ENCODE results near the gene ANXA4. TPM values are rescaled to one million over a fixed set of nuclear protein-coding genes. Genes with fewer than 3 reads are reported as not detected.

ANXA4 gene
- total RNA-seq, 3 donors from 2014 or later (not counting 1 experiment from before 2014, with no cell fraction given): 44.6 to 63.6 (median 55.8) TPM

DNA sequence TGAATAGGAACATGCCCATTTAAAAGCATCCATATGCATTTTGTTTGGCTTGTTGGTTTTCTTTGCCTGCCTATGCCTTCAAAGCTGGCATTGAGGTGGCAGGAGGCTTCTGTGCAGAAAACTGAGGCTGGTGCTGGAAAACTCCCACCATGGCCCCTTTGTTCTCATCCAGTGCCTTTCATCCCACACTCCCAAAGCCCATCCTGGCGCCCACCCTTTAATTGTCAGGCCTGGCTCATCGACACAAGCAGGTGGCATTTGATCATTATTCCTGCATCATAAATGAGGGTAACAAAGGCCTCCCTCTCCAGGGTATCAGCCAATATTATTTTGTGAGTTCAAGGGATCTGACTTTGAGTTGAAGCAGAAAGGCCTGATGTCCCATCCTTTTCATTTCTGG, 24.7 kb upstream of the ANXA4 start:
- no peaks in the 10 kb centered on the region for H3K27me3 ChIP-seq (ENCODE audit: control insufficient read depth, insufficient read depth, low read length)
- Mint-ChIP-seq H3K9me3 (no peaks in the 10 kb centered on the region), H3K4me1 (peaks cover 6 to 7% of the 10 kb centered on the region in 2 donors), H3K27ac (no peak overlapping the region), H3K36me3 (no peaks in the 10 kb centered on the region), H3K27me3 (ENCODE audit: low read depth in 2 of 2) (no peaks in the 10 kb centered on the region), H3K4me3 (no peak overlapping the region)
- no peak overlapping the region for H3K4me3 ChIP-seq (ENCODE audit: low read length)
- H3K27ac ChIP-seq (ENCODE audit: low read length): no peak overlapping the region
- TF ChIP-seq, protein P1, sequence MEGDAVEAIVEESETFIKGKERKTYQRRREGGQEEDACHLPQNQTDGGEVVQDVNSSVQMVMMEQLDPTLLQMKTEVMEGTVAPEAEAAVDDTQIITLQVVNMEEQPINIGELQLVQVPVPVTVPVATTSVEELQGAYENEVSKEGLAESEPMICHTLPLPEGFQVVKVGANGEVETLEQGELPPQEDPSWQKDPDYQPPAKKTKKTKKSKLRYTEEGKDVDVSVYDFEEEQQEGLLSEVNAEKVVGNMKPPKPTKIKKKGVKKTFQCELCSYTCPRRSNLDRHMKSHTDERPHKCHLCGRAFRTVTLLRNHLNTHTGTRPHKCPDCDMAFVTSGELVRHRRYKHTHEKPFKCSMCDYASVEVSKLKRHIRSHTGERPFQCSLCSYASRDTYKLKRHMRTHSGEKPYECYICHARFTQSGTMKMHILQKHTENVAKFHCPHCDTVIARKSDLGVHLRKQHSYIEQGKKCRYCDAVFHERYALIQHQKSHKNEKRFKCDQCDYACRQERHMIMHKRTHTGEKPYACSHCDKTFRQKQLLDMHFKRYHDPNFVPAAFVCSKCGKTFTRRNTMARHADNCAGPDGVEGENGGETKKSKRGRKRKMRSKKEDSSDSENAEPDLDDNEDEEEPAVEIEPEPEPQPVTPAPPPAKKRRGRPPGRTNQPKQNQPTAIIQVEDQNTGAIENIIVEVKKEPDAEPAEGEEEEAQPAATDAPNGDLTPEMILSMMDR (IDR thresholded peaks at IDR 0.05): no peak
- no peak for DNase-seq
- intact Hi-C loops (cut with micrococcal nuclease): no loop called here
- H3K9me3 ChIP-seq (ENCODE audit: control insufficient read depth, insufficient read depth, low read length): no peaks in the 10 kb centered on the region
- no peaks in the 10 kb centered on the region for H3K36me3 ChIP-seq (ENCODE audit: control insufficient read depth, insufficient read depth, low read length)
- no peak for ATAC-seq
- WGBS (ENCODE audit: insufficient coverage): 92% methylated on average over 2 of the region's 2 CpGs
- H3K4me1 ChIP-seq (ENCODE audit: control insufficient read depth, insufficient read depth, low read length): peaks cover 6% of the 10 kb centered on the region

DNA sequence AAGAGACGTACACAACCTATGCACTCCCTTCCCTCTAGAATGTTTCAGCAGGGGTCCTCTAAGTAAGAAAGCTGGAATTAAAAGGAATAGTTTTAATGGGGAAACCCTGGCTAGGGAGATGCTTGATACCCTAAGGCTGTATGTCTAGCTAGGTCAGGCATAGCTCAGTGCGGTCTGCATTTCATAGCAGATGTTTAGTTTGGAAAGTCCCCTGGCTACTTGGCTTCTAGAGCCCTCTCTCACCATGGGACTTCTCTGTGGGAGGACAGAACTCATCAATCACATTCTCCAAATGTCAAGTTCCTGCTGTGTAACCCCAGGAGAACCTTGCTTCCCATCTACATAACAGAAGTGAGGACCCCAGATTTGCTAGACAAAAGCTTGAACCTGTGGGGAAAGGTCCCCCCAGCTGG, 24.1 kb upstream of the ANXA4 start:
- no peak overlapping the region for H3K27ac ChIP-seq (ENCODE audit: low read length)
- intact Hi-C loops (cut with micrococcal nuclease): no loop called here
- no peaks in the 10 kb centered on the region for H3K36me3 Mint-ChIP-seq
- TF ChIP-seq, protein P1 (IDR thresholded peaks at IDR 0.05): no peak
- no peaks in the 10 kb centered on the region for H3K9me3 ChIP-seq (ENCODE audit: control insufficient read depth, insufficient read depth, low read length)
- no peak overlapping the region for H3K4me3 ChIP-seq (ENCODE audit: low read length)
- H3K27me3 ChIP-seq (ENCODE audit: control insufficient read depth, insufficient read depth, low read length): no peaks in the 10 kb centered on the region
- no peaks in the 10 kb centered on the region for H3K27me3 Mint-ChIP-seq (ENCODE audit: low read depth in 2 of 2)
- ATAC-seq (no peak), DNase-seq (no peak)
- no peaks in the 10 kb centered on the region for H3K36me3 ChIP-seq (ENCODE audit: control insufficient read depth, insufficient read depth, low read length)
- H3K4me3 Mint-ChIP-seq: no peak overlapping the region
- peaks cover 6% of the 10 kb centered on the region for H3K4me1 ChIP-seq (ENCODE audit: control insufficient read depth, insufficient read depth, low read length)
- no peak overlapping the region for H3K27ac Mint-ChIP-seq
- no peaks in the 10 kb centered on the region for H3K9me3 Mint-ChIP-seq
- peaks cover 6 to 7% of the 10 kb centered on the region in 2 donors for H3K4me1 Mint-ChIP-seq
- WGBS (ENCODE audit: insufficient coverage): 88% methylated on average over 1 of the region's 2 CpGs

DNA sequence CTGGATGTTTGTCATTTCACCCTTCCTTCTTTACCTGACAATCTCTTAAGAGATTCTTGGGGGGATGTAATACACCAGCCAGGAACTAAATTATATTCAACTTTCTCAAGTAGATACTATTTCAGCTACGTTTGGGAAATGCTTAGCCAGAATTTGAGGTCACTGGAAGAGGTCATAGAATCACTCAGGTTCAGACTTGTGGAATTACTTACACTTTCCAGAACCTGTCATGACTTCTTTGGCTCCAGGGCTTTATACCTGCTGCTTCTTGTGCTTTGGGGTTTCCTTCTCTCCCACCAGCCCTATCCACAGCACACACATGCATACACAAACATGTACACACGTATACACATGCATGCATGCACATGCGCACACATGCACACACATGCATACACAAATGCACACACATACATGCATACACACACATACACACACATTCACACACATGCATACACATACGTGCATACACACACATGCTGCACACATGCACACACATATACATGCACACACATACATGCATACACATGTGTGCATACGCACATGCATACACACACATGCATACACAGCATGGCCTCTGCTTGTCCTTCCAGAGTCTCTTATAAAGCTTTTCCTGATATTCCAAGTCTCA, 23.5 kb upstream of the ANXA4 start:
- H3K9me3 ChIP-seq (ENCODE audit: control insufficient read depth, insufficient read depth, low read length): no peaks in the 10 kb centered on the region
- Mint-ChIP-seq H3K9me3 (no peaks in the 10 kb centered on the region), H3K4me1 (peaks cover 6 to 7% of the 10 kb centered on the region in 2 donors), H3K36me3 (no peaks in the 10 kb centered on the region), H3K27ac (no peak overlapping the region), H3K27me3 (ENCODE audit: low read depth in 2 of 2) (no peaks in the 10 kb centered on the region), H3K4me3 (no peak overlapping the region)
- ATAC-seq (no peak), DNase-seq (no peak)
- TF ChIP-seq, protein P1 (IDR thresholded peaks at IDR 0.05): no peak
- H3K36me3 ChIP-seq (ENCODE audit: control insufficient read depth, insufficient read depth, low read length): no peaks in the 10 kb centered on the region
- WGBS (ENCODE audit: insufficient coverage): 92% methylated on average over 5 of the region's 5 CpGs
- no peak overlapping the region for H3K4me3 ChIP-seq (ENCODE audit: low read length)
- H3K27ac ChIP-seq (ENCODE audit: low read length): no peak overlapping the region
- intact Hi-C loops (cut with micrococcal nuclease): no loop called here
- peaks cover 6% of the 10 kb centered on the region for H3K4me1 ChIP-seq (ENCODE audit: control insufficient read depth, insufficient read depth, low read length)
- no peaks in the 10 kb centered on the region for H3K27me3 ChIP-seq (ENCODE audit: control insufficient read depth, insufficient read depth, low read length)

GRCh38 chr2:69720404-69720803, 21.5 kb upstream of the ANXA4 start:
- Mint-ChIP-seq H3K4me3 (no peak overlapping the region), H3K27ac (no peak overlapping the region), H3K36me3 (no peaks in the 10 kb centered on the region), H3K9me3 (no peaks in the 10 kb centered on the region), H3K4me1 (peaks cover 6 to 8% of the 10 kb centered on the region in 2 donors), H3K27me3 (ENCODE audit: low read depth in 2 of 2) (no peaks in the 10 kb centered on the region)
- ATAC-seq: no peak
- intact Hi-C loops (cut with micrococcal nuclease): no loop called here
- H3K9me3 ChIP-seq (ENCODE audit: control insufficient read depth, insufficient read depth, low read length): no peaks in the 10 kb centered on the region
- no peak for DNase-seq
- WGBS (ENCODE audit: insufficient coverage): 81% methylated on average over 1 of the region's 1 CpG
- TF ChIP-seq, protein P1 (IDR thresholded peaks at IDR 0.05): no peak
- no peaks in the 10 kb centered on the region for H3K36me3 ChIP-seq (ENCODE audit: control insufficient read depth, insufficient read depth, low read length)
- no peaks in the 10 kb centered on the region for H3K27me3 ChIP-seq (ENCODE audit: control insufficient read depth, insufficient read depth, low read length)
- H3K27ac ChIP-seq (ENCODE audit: low read length): no peak overlapping the region
- H3K4me1 ChIP-seq (ENCODE audit: control insufficient read depth, insufficient read depth, low read length): peaks cover 5% of the 10 kb centered on the region
- H3K4me3 ChIP-seq (ENCODE audit: low read length): no peak overlapping the region

Data from natural killer cell (primary cell).